Esophagus squamous epithelium (tissue), 5 donors: ENCODE results near the gene PRSS23. TPM values are rescaled to one million over a fixed set of nuclear protein-coding genes. Genes with fewer than 3 reads are reported as not detected.
"Not testable (repeated sequence)": the region's sequence is repeated elsewhere in the genome, so short reads cannot be mapped to it uniquely, and the experiment has no call there.

Experiments used
- DNase-seq: peaks from one replicate; lab custom pipeline; 2025; lab: John Stamatoyannopoulos, UW
- H3K27ac ChIP-seq, 4 donors: fragments of 200-600 bp; sonication (generic); one replicate each; pipeline ENCODE4 v1.5.1; 2016 to 2019; ENCODE audit warnings: mild to moderate bottlenecking in 1 of 4
- H3K27me3 ChIP-seq, 4 donors: fragments of 200-600 bp; sonication (generic); 1 replicate in 3 of 4; 2 replicates in 1 of 4; pipeline versions ENCODE4 v1.5.1 to v1.6.0; 2017 to 2021; ENCODE audit warnings: antibody characterized with exemption in 1 of 4
- H3K36me3 ChIP-seq, 3 donors: fragments of 200-600 bp; sonication (generic); one replicate each; pipeline ENCODE4 v1.5.1; 2016 to 2019
- H3K4me1 ChIP-seq, 3 donors: fragments of 200-600 bp; sonication (generic); one replicate each; pipeline ENCODE4 v1.5.1; 2017 to 2019
- H3K4me3 ChIP-seq, 4 donors: fragments of 200-600 bp; sonication (generic); 1 replicate in 3 of 4; 2 replicates in 1 of 4; pipeline ENCODE4 v1.5.1; 2016 to 2019; ENCODE audit warnings: mild to moderate bottlenecking in 2 of 4, moderate library complexity in 1 of 4
- H3K9me3 ChIP-seq, 3 donors: fragments of 200-600 bp; sonication (generic); one replicate each; pipeline ENCODE4 v1.5.1; 2016 to 2019
- CTCF ChIP-seq, 6 experiments: fragments of 450-650 bp in 4 of 6; fragments of 200-600 bp in 2 of 6; sonication (generic) in 2 of 6; IDR thresholded peaks; one replicate each; pipeline ENCODE4 v1.5.1; 2016 to 2019; ENCODE audit warnings: antibody characterized with exemption in 6 of 6, mild to moderate bottlenecking in 4 of 6, moderate library complexity in 4 of 6
- POLR2A ChIP-seq, 4 donors: fragments of 450-650 bp; IDR thresholded peaks; one replicate each; pipeline ENCODE4 v1.6.1; 2017; ENCODE audit warnings: antibody characterized with exemption in 4 of 4, mild to moderate bottlenecking in 4 of 4, moderate library complexity in 3 of 4
- WGBS, 2 donors: methylation state at CpG; one replicate each; pipeline ENCODE4 v1.1.5; 2018; 5-methylcytosine and 5-hydroxymethylcytosine counted together
- intact Hi-C: fragments of 100-400 bp; cut with DNase I; formaldehyde crosslinking; loops from one replicate; pipeline ENCODE4 v1.15.0; 2022
- total RNA-seq, 4 donors: library from RNA; depleted of rRNA; stranded (reverse); fragments of >200 nt; gene quantifications; one replicate each; pipeline ENCODE4 v1.1.0, GENCODE V29; 2016
- donor health status: DM: yes; HTN: yes; CAD: no.

The PRSS23 gene
- total RNA-seq, 4 donors from 2014 or later: 2.9 to 20.6 (median 9.4) TPM

- intact Hi-C loops: no loop called here
Observed at GRCh38 chr11:86761978-86762377, 38.4 kb upstream of the PRSS23 start.

GRCh38 chr11:86765203-86765602 lies 35.1 kb upstream of the PRSS23 start:
- WGBS, 2 donors: 72 to 73% methylated on average over 2 to 4 of the region's 4 CpGs
- intact Hi-C loops: no loop called here
- Histone ChIP-seq H3K9me3 (no peaks in the 10 kb centered on the region), H3K4me3 (no peak overlapping the region), H3K36me3 (no peaks in the 10 kb centered on the region), H3K27me3 (no peaks in the 10 kb centered on the region), H3K27ac (no peak overlapping the region), H3K4me1 (no peaks in the 10 kb centered on the region)
- no peak for TF ChIP-seq CTCF (IDR thresholded peaks at IDR 0.05)
- TF ChIP-seq POLR2A (IDR thresholded peaks at IDR 0.05): no peak
- DNase-seq: no peak

More at GRCh38 chr11:86761978-86762377, 38.4 kb upstream of the PRSS23 start:
- no peak for DNase-seq
- no peaks in the 10 kb centered on the region for H3K27me3 ChIP-seq
- TF ChIP-seq POLR2A (IDR thresholded peaks at IDR 0.05) (no peak), CTCF (IDR thresholded peaks at IDR 0.05) (no peak)
- no peak overlapping the region for H3K4me3 ChIP-seq
- no peak overlapping the region for H3K27ac ChIP-seq
- no peaks in the 10 kb centered on the region for H3K36me3 ChIP-seq
- no peaks in the 10 kb centered on the region for H3K4me1 ChIP-seq
- no peaks in the 10 kb centered on the region for H3K9me3 ChIP-seq
- WGBS, 2 donors: 57 to 76% methylated on average over 2 of the region's 2 CpGs

- DNase-seq: no peak
Observed at GRCh38 chr11:86765878-86766277, 34.5 kb upstream of the PRSS23 start.

DNA sequence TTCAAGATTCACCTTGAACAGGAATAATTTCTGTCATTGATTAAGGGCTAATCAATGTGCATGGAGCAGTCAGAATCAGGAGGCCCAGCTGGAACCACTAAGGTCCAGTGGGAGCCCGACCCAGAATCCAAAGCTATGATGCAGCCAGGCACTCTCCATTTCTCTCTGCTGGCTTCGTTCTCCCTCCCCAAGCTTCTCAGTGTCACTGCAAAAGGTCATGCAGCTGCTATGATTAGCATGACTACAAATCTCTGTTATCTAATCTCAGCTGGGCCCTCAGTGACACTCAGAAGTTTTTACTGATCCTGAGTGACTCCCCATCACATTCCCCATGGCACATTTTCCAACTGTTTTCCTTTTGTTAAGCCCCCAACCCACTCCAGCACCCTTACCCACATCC lies 31.1 kb upstream of the PRSS23 start:
- no peak for DNase-seq
- intact Hi-C loops: no loop called here
- Histone ChIP-seq H3K36me3 (no peaks in the 10 kb centered on the region), H3K27me3 (no peaks in the 10 kb centered on the region), H3K9me3 (no peaks in the 10 kb centered on the region), H3K4me1 (no peaks in the 10 kb centered on the region), H3K4me3 (no peak overlapping the region), H3K27ac (no peak overlapping the region)
- 55 to 56% methylated on average over 1 to 2 of the region's 2 CpGs for WGBS, 2 donors
- TF ChIP-seq POLR2A (IDR thresholded peaks at IDR 0.05): no peak
- TF ChIP-seq CTCF (IDR thresholded peaks at IDR 0.05): no peak

More at GRCh38 chr11:86765878-86766277, 34.5 kb upstream of the PRSS23 start:
- TF ChIP-seq POLR2A (IDR thresholded peaks at IDR 0.05) (no peak), CTCF (IDR thresholded peaks at IDR 0.05) (no peak)
- H3K4me3 ChIP-seq: no peak overlapping the region
- no peaks in the 10 kb centered on the region for H3K9me3 ChIP-seq
- WGBS, 2 donors: 48 to 55% methylated on average over 2 of the region's 2 CpGs
- no peaks in the 10 kb centered on the region for H3K36me3 ChIP-seq
- H3K4me1 ChIP-seq: no peaks in the 10 kb centered on the region
- intact Hi-C loops: no loop called here
- no peak overlapping the region for H3K27ac ChIP-seq
- no peaks in the 10 kb centered on the region for H3K27me3 ChIP-seq

- intact Hi-C loops, H3K4me3 ChIP-seq, H3K27me3 ChIP-seq, H3K4me1 ChIP-seq, H3K9me3 ChIP-seq, H3K27ac ChIP-seq, H3K36me3 ChIP-seq, DNase-seq: not testable (repeated sequence)
- 20 to 79% methylated on average over 1 to 4 of the region's 34 CpGs for WGBS, 2 donors
Observed at GRCh38 chr11:86770473-86771027, 29.8 kb upstream of the PRSS23 start.

DNA sequence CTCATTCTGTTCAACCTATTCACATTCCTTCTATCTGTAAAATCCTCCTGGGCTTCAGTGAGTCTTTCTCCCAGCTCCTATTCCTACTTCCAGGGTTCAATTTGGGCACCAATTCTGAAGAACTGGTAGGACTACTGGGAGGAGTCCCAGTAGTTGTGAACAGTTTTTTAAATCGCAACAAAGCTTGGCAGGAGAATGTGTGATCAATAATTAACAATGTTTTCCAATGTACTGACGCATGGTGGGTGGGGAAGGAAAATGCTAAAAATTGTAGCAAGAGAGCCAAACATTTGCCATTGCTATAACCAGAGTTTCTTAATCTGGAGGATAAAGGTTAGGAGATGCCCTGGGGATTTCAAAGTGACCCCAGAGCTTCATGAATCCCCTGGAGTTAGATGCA lies 27.3 kb upstream of the PRSS23 start:
- TF ChIP-seq CTCF (IDR thresholded peaks at IDR 0.05) (no peak), POLR2A (IDR thresholded peaks at IDR 0.05) (no peak)
- Histone ChIP-seq H3K9me3 (no peaks in the 10 kb centered on the region), H3K27ac (no peak overlapping the region), H3K27me3 (no peaks in the 10 kb centered on the region), H3K4me3 (no peak overlapping the region), H3K36me3 (no peaks in the 10 kb centered on the region), H3K4me1 (no peaks in the 10 kb centered on the region)
- intact Hi-C loops: no loop called here
- 63 to 82% methylated on average over 2 of the region's 2 CpGs for WGBS, 2 donors
- no peak for DNase-seq
